WTC11 (cell line): ENCODE data around the gene SPRING1. TPM values are rescaled to one million over a fixed set of nuclear protein-coding genes. Genes with fewer than 3 reads are reported as not detected.

Experiments used
- ATAC-seq: fragments of 200-7000 bp; cut with Tn5 transposase; 2 replicates; pipeline ENCODE4 v1.10.0; 2021; ENCODE audit warnings: mild to moderate bottlenecking, moderate library complexity
- CTCF ChIA-PET: fragments of 300-600 bp; sonication (Branson Sonifier 250); formaldehyde crosslinking; loops from one replicate; lab custom pipeline; 2021; ENCODE audit warnings: antibody characterized with exemption; lab: Charles Lee
- POLR2A ChIA-PET: fragments of 350-600 bp; sonication (Branson Sonifier 250); formaldehyde crosslinking; loops from one replicate; lab custom pipeline; 2021; ENCODE audit warnings: antibody characterized with exemption; lab: Charles Lee
- DNase-seq: peaks from one replicate; pipeline ENCODE4 v3.0.0; 2021; ENCODE audit warnings: low spot score
- H3K27ac Mint-ChIP-seq: 2 replicates; pipeline ENCODE4 v1.8.0; 2021; ENCODE audit warnings: mixed read lengths
- H3K27me3 Mint-ChIP-seq: 2 replicates; pipeline ENCODE4 v1.8.0; 2021; ENCODE audit warnings: low read depth, mild to moderate bottlenecking, moderate library complexity, mixed read lengths
- H3K36me3 Mint-ChIP-seq: 2 replicates; pipeline ENCODE4 v1.8.0; 2021; ENCODE audit warnings: mixed read lengths
- H3K4me1 Mint-ChIP-seq: 2 replicates; pipeline ENCODE4 v1.8.0; 2022; ENCODE audit warnings: mixed read lengths
- H3K4me3 Mint-ChIP-seq: 2 replicates; pipeline ENCODE4 v1.8.0; 2021; ENCODE audit warnings: mild to moderate bottlenecking, moderate library complexity, mixed read lengths
- H3K9me3 Mint-ChIP-seq: 2 replicates; pipeline ENCODE4 v1.8.0; 2021; ENCODE audit warnings: mixed read lengths
- EMX1 ChIP-seq: fragments of 250-450 bp; sonication (Bioruptor Pico); IDR thresholded peaks from 2 replicates; pipeline ENCODE4 v1.8.0; 2021; ENCODE audit warnings: mild to moderate bottlenecking
- NFE2L1 ChIP-seq: sonication (generic); formaldehyde crosslinking; IDR thresholded peaks from 2 replicates; pipeline ENCODE4 v1.8.1; 2023; ENCODE audit warnings: missing genetic modification reagents
- NR3C1 ChIP-seq: sonication (generic); formaldehyde crosslinking; conservative IDR thresholded peaks from 2 replicates; pipeline ENCODE4 v1.8.1; 2023; ENCODE audit warnings: low read depth, mild to moderate bottlenecking, missing genetic modification reagents
- SMAD3 ChIP-seq: sonication (generic); formaldehyde crosslinking; IDR thresholded peaks from 2 replicates; pipeline ENCODE4 v1.8.0; 2022; ENCODE audit warnings: missing genetic modification reagents, mild to moderate bottlenecking, borderline replicate concordance
- SOX15 ChIP-seq: fragments of 250-450 bp; sonication (Bioruptor Pico); IDR thresholded peaks from 2 replicates; pipeline ENCODE4 v1.9.0; 2021; ENCODE audit warnings: mild to moderate bottlenecking
- TCF7 ChIP-seq: sonication (generic); formaldehyde crosslinking; IDR thresholded peaks from 2 replicates; pipeline ENCODE4 v1.8.0; 2022; ENCODE audit warnings: mild to moderate bottlenecking, low read depth, missing genetic modification reagents, moderate library complexity
- TEAD4 ChIP-seq: sonication (generic); formaldehyde crosslinking; IDR thresholded peaks from 2 replicates; pipeline ENCODE4 v1.8.0; 2022; ENCODE audit warnings: mild to moderate bottlenecking, missing genetic modification reagents
- ZNF219 ChIP-seq: sonication (generic); formaldehyde crosslinking; IDR thresholded peaks from 2 replicates; pipeline ENCODE4 v1.8.0; 2023; ENCODE audit warnings: missing genetic modification reagents, mild to moderate bottlenecking, borderline replicate concordance
- ZNF263 ChIP-seq: sonication (generic); formaldehyde crosslinking; IDR thresholded peaks from 2 replicates; pipeline ENCODE4 v1.8.1; 2022; ENCODE audit warnings: low read depth, mild to moderate bottlenecking, moderate library complexity, missing genetic modification reagents
- ZNF396 ChIP-seq: fragments of 250-450 bp; sonication (Bioruptor Pico); IDR thresholded peaks from 2 replicates; pipeline ENCODE4 v1.8.0; 2021; ENCODE audit warnings: mild to moderate bottlenecking, moderate library complexity, borderline replicate concordance
- ZNF416 ChIP-seq: fragments of 250-450 bp; sonication (Bioruptor Pico); IDR thresholded peaks from 2 replicates; pipeline ENCODE4 v1.9.0; 2021; ENCODE audit warnings: mild to moderate bottlenecking, inconsistent platforms
- total RNA-seq: library from RNA; stranded (reverse); gene quantifications from 3 replicates; pipeline ENCODE4 v1.2.3, GENCODE V29; 2021
- TF ChIP-seq, protein P1 (sequence below): fragments of 250-450 bp; sonication (Bioruptor Pico); IDR thresholded peaks from 2 replicates; pipeline ENCODE4 v1.9.0; 2021; ENCODE audit warnings: mild to moderate bottlenecking, borderline replicate concordance
- TF ChIP-seq, protein P2 (sequence below): sonication (generic); formaldehyde crosslinking; IDR thresholded peaks from 2 replicates; pipeline ENCODE4 v1.8.1; 2022; ENCODE audit warnings: mild to moderate bottlenecking, missing genetic modification reagents, moderate library complexity, borderline replicate concordance
- TF ChIP-seq, protein P3 (sequence below): sonication (generic); formaldehyde crosslinking; IDR thresholded peaks from 2 replicates; pipeline ENCODE4 v1.8.1; 2022; ENCODE audit warnings: mild to moderate bottlenecking, moderate library complexity, missing genetic modification reagents
- TF ChIP-seq, protein P4 (sequence below): sonication (generic); formaldehyde crosslinking; IDR thresholded peaks from 2 replicates; pipeline ENCODE4 v1.8.1; 2023; ENCODE audit warnings: mild to moderate bottlenecking, moderate library complexity, missing genetic modification reagents

The SPRING1 gene
- total RNA-seq, 1 experiment from 2014 or later, result 46.1 TPM

DNA sequence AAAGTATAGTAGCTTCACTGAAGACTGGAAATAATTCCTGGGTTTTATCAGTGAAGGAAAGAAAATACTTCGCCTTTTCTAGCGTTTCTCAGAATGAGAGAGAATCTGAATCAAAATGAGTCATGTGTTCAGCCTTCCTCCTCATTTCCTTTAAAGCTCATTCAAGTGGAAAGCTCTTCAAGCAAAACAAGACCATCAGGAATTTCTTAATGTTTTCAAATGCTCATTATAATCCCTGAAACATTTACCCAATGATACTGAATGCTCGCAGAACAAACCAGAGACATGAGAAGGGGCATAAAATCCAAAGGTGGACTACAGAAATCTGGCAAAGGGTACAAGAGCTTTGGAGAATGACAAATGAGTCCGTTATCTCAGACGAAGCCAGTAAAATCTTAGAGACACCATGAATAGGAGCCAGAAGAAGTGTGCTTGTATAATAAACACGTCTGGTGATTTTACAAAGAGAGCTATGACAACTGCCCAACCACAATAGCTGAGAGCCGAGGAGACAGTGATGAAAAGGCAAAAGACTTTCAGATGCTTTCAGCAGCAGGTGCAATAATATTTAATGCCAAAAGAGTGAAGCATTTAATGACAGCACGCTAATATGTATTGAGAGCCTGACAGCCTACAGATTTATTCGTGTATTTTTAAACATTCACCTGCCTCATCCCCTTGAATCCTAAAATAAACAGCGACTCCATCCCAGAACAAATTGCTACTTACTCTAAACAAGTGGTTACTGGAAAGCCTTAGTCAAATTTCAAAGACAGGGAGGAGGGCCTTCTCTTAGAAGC lies 19.0 kb downstream of the SPRING1 start:
- H3K36me3 Mint-ChIP-seq, result peaks cover 19% of the 10 kb centered on the region; the same call in 1 of the 2 replicates
- ATAC-seq (no peak), DNase-seq (no peak)
- ChIA-PET POLR2A (no interaction called here), CTCF (interaction anchor here (0.7 to 2.7 kb wide), 4 partner anchors 10 to 144 kb away, joined by 3 to 8 read pairs (median 4); no protein-coding TSS in a partner anchor)
- TF ChIP-seq SOX15 (CRISPR knock-in tag) (no peak), SMAD3 (CRISPR knock-in tag) (no peak), ZNF416 (CRISPR knock-in tag) (no peak), EMX1 (CRISPR knock-in tag) (no peak)
- TF ChIP-seq, protein P1, sequence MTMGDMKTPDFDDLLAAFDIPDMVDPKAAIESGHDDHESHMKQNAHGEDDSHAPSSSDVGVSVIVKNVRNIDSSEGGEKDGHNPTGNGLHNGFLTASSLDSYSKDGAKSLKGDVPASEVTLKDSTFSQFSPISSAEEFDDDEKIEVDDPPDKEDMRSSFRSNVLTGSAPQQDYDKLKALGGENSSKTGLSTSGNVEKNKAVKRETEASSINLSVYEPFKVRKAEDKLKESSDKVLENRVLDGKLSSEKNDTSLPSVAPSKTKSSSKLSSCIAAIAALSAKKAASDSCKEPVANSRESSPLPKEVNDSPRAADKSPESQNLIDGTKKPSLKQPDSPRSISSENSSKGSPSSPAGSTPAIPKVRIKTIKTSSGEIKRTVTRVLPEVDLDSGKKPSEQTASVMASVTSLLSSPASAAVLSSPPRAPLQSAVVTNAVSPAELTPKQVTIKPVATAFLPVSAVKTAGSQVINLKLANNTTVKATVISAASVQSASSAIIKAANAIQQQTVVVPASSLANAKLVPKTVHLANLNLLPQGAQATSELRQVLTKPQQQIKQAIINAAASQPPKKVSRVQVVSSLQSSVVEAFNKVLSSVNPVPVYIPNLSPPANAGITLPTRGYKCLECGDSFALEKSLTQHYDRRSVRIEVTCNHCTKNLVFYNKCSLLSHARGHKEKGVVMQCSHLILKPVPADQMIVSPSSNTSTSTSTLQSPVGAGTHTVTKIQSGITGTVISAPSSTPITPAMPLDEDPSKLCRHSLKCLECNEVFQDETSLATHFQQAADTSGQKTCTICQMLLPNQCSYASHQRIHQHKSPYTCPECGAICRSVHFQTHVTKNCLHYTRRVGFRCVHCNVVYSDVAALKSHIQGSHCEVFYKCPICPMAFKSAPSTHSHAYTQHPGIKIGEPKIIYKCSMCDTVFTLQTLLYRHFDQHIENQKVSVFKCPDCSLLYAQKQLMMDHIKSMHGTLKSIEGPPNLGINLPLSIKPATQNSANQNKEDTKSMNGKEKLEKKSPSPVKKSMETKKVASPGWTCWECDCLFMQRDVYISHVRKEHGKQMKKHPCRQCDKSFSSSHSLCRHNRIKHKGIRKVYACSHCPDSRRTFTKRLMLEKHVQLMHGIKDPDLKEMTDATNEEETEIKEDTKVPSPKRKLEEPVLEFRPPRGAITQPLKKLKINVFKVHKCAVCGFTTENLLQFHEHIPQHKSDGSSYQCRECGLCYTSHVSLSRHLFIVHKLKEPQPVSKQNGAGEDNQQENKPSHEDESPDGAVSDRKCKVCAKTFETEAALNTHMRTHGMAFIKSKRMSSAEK (CRISPR knock-in tag), result no peak
- no peak overlapping the region for H3K27ac Mint-ChIP-seq
- no peaks in the 10 kb centered on the region for H3K27me3 Mint-ChIP-seq
- H3K9me3 Mint-ChIP-seq, result no peaks in the 10 kb centered on the region
- H3K4me3 Mint-ChIP-seq, result no peak overlapping the region
- H3K4me1 Mint-ChIP-seq, result peaks cover 19% of the 10 kb centered on the region

DNA sequence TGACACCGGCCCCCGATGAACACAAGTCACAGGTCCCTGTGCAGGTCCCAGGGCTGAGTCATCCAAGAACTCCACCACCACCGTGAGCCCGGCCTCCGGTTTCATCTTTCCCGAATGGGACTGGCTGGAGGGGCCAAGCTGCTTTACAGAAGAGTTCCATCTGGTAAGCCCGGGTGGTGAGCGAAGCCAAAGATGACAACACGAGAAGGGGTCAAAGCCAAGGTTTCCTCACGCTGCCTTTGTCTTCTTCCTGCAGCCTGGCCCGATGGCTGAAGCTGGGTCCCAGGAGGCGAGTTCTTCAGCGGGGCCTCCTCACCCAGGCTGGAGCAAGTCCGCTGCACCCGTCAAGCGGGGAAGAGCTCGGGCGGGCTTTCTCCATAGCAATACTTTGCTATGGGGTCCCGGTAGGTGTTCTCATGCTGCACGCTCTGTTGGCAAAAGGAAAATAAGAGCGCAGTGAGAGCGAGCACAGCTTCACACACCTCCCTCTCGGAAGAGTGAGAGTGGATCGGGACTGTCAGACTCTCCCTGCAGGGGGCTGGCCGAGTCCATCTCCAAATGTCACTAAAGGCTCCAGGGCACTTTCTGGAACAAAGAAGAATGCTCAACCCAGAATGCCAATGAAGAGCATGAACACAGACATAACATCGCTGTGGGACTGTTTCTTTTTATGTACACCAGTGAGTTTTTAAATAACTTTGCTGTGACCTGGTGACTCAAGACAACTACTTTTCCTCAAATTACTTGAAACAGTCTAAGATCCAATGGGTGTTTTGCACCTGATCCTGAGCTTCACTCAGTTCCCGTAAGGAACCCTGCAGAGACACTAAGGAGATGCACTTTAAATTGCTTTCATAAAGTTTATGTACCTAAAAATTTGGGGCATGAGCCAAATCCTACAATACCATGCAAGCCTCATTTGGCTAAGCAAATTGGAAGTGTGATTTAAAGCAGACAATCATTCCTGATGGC lies 20.1 kb downstream of the SPRING1 start:
- TF ChIP-seq, protein P2, sequence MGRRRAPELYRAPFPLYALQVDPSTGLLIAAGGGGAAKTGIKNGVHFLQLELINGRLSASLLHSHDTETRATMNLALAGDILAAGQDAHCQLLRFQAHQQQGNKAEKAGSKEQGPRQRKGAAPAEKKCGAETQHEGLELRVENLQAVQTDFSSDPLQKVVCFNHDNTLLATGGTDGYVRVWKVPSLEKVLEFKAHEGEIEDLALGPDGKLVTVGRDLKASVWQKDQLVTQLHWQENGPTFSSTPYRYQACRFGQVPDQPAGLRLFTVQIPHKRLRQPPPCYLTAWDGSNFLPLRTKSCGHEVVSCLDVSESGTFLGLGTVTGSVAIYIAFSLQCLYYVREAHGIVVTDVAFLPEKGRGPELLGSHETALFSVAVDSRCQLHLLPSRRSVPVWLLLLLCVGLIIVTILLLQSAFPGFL (CRISPR knock-in tag), result no peak
- TF ChIP-seq ZNF396, result no peak
- TF ChIP-seq, protein P3, sequence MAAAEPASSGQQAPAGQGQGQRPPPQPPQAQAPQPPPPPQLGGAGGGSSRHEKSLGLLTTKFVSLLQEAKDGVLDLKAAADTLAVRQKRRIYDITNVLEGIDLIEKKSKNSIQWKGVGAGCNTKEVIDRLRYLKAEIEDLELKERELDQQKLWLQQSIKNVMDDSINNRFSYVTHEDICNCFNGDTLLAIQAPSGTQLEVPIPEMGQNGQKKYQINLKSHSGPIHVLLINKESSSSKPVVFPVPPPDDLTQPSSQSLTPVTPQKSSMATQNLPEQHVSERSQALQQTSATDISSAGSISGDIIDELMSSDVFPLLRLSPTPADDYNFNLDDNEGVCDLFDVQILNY (CRISPR knock-in tag), result no peak
- no peak for TF ChIP-seq NR3C1 (CRISPR knock-in tag)
- TF ChIP-seq, protein P4, sequence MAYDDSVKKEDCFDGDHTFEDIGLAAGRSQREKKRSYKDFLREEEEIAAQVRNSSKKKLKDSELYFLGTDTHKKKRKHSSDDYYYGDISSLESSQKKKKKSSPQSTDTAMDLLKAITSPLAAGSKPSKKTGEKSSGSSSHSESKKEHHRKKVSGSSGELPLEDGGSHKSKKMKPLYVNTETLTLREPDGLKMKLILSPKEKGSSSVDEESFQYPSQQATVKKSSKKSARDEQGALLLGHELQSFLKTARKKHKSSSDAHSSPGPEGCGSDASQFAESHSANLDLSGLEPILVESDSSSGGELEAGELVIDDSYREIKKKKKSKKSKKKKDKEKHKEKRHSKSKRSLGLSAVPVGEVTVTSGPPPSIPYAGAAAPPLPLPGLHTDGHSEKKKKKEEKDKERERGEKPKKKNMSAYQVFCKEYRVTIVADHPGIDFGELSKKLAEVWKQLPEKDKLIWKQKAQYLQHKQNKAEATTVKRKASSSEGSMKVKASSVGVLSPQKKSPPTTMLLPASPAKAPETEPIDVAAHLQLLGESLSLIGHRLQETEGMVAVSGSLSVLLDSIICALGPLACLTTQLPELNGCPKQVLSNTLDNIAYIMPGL (CRISPR knock-in tag), result no peak
- TF ChIP-seq NFE2L1 (CRISPR knock-in tag), result no peak
- no peak for TF ChIP-seq TCF7 (CRISPR knock-in tag)
- TF ChIP-seq TEAD4 (CRISPR knock-in tag), result no peak
- TF ChIP-seq ZNF263, result no peak
- TF ChIP-seq ZNF219, result no peak
- H3K9me3 Mint-ChIP-seq, result no peaks in the 10 kb centered on the region
- H3K36me3 Mint-ChIP-seq, result peaks cover 19% of the 10 kb centered on the region
- POLR2A ChIA-PET, result no interaction called here
- CTCF ChIA-PET, result interaction anchor here (0.7 to 2.7 kb wide), 6 partner anchors 9 to 146 kb away, joined by 3 to 8 read pairs (median 4); no protein-coding TSS in a partner anchor
- H3K27me3 Mint-ChIP-seq, result no peaks in the 10 kb centered on the region
- peaks cover 19% of the 10 kb centered on the region for H3K4me1 Mint-ChIP-seq
- ATAC-seq, result no peak
- H3K4me3 Mint-ChIP-seq, result no peak overlapping the region
- no peak for DNase-seq
- H3K27ac Mint-ChIP-seq, result no peak overlapping the region
